Thyroid gland (tissue), 4 donors: Measurements from ENCODE around the gene LCN15.
"Not testable (repeated sequence)": the region's sequence is repeated elsewhere in the genome, so short reads cannot be mapped to it uniquely, and the experiment has no call there.

ENCODE experiments used
- CTCF ChIP-seq, 6 experiments: fragments of 200-600 bp in 3 of 6; fragments of 450-650 bp in 3 of 6; sonication (generic) in 3 of 6; IDR thresholded peaks; one replicate each; pipeline ENCODE4 v1.5.1; 2016 to 2019; ENCODE audit warnings: antibody characterized with exemption in 6 of 6, mild to moderate bottlenecking in 2 of 6, inconsistent platforms in 1 of 6, moderate library complexity in 1 of 6
- POLR2A ChIP-seq, 2 donors: fragments of 450-650 bp; IDR thresholded peaks; one replicate each; pipeline ENCODE4 v1.6.1; 2017; ENCODE audit warnings: antibody characterized with exemption in 2 of 2, mild to moderate bottlenecking in 2 of 2, moderate library complexity in 1 of 2

- TF ChIP-seq POLR2A, CTCF (IDR thresholded peaks at IDR 0.05): not testable (repeated sequence)
Observed at GRCh38 chr9:136785565-136786355, 21.4 kb upstream of the LCN15 start.
